Measurements from ENCODE around the gene DLK2.

DLK2 gene

GRCh38 chr6:43402820-43403219 lies 52.5 kb downstream of the DLK2 start:
- no peak overlapping the region for H3K27ac ChIP-seq
- TF ChIP-seq CTCF (conservative IDR thresholded peaks at IDR 0.05), result no peak; the same call in 1 of the 2 replicates

GRCh38 chr6:43401730-43402129 lies 53.6 kb downstream of the DLK2 start:
- TF ChIP-seq CTCF (conservative IDR thresholded peaks at IDR 0.05), result no peak
- no peak overlapping the region for H3K27ac ChIP-seq
